GM19455 (cell line): ENCODE results near the gene IQGAP2.
"Not testable (repeated sequence)": the region's sequence is repeated elsewhere in the genome, so short reads cannot be mapped to it uniquely, and the experiment has no call there.

Source experiments
- ATAC-seq: cut with Tn5 transposase; IDR thresholded peaks from one replicate; pipeline ENCODE4 v1.9.1; 2021; ENCODE audit not compliant: unreplicated experiment

IQGAP2 gene

DNA sequence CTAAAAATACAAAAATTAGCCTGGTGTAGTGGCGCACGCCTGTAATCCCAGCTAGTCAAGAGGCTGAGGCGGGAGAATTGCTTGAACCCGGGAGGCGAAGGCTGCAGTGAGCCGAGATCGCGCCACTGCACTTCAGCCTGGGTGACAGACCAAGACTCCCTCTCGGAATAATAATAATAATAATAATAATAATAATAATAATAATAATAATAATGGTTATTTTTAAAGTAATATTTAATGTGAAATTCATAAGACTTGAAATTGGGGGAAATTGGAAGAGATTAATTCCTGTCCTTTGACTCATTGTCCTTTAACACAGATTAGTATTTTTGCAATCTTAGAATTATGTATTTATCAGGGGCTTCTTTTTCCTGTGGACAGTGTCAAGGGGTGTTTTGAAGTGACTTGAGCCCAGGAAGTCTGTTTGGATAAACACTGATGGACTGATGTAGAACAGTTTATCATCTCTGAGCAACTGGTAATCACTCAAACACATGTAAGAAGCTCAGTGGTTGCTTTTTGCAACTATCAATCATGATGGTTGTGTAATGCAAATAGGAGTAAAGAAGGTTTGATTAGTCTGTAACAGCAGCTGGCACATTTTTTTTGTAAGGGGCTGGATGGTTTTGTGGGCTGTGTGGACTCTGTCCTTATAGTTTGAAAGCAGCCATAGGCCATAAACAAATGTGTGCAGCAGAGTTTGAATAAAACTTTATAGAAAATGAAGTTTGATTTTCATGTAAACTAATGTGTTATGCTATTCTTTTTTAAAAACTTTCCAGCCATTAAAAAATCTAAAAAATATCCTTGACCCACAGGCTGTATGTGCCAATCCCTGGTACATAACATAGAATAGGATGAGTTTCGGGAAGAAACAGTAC is 126.6 kb downstream of the IQGAP2 start:
- ATAC-seq = no peak

GRCh38 chr5:76532052-76532451 is 129.0 kb downstream of the IQGAP2 start:
- no peak for ATAC-seq

GRCh38 chr5:76532973-76533372 is 129.9 kb downstream of the IQGAP2 start:
- ATAC-seq = no peak

GRCh38 chr5:76535577-76535976 is 132.5 kb downstream of the IQGAP2 start:
- no peak for ATAC-seq

- no peak for ATAC-seq
Measured at GRCh38 chr5:76537073-76537543, 134.0 kb downstream of the IQGAP2 start.

GRCh38 chr5:76542241-76542640 is 139.2 kb downstream of the IQGAP2 start:
- ATAC-seq = no peak

- no peak for ATAC-seq
Measured at GRCh38 chr5:76542887-76543690, 140.0 kb downstream of the IQGAP2 start.

DNA sequence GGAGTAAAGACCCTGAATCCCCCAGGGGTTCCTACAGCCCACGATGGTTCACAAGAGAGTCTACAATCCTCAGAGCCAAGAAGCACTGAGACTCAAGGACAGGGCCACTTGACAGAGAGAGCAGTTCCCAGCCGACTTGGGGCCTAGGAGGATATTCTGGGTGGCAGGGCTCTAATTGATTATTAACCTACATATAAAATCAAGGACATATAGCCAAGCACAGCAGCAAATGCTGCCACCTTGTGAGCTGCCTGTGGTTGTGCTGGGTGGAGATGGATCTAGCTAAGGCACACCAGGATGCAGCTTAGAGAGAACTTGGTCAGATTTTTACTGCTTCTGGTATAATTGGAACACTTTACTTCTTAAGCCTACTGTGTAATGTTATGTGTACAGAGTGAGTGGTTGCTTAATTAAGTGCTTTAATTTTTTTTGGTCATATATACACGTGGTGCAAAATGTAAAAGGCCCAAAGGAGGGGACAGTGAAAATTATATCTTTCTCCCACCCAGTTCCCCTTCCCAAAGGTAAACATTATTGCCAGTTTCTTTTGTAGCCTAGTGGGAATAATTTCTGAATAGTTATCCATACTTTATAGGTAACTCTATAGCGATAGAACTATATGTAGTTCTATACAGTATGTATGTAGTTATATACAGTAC is 141.3 kb downstream of the IQGAP2 start:
- ATAC-seq = no peak

DNA sequence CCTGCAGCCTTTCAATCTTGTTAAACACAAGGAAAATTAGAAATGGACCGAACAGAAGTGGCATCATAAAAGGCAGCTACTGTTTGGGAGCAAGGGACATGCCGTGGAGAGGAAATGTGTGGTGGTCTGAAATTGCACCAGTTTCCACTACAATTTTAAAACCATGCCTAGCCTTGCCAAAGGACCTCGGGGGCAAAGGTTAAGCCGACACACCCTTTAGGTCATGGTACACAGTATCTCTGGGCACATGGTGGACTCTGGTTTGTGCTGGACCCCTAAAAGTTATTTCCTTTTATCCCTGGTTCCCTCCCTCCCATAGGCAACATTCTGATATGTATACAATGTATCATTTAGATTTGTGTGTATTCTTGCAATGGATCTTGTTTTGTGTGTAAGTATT is 142.1 kb downstream of the IQGAP2 start:
- no peak for ATAC-seq

GRCh38 chr5:76546497-76547102 is 143.5 kb downstream of the IQGAP2 start:
- no peak for ATAC-seq

DNA sequence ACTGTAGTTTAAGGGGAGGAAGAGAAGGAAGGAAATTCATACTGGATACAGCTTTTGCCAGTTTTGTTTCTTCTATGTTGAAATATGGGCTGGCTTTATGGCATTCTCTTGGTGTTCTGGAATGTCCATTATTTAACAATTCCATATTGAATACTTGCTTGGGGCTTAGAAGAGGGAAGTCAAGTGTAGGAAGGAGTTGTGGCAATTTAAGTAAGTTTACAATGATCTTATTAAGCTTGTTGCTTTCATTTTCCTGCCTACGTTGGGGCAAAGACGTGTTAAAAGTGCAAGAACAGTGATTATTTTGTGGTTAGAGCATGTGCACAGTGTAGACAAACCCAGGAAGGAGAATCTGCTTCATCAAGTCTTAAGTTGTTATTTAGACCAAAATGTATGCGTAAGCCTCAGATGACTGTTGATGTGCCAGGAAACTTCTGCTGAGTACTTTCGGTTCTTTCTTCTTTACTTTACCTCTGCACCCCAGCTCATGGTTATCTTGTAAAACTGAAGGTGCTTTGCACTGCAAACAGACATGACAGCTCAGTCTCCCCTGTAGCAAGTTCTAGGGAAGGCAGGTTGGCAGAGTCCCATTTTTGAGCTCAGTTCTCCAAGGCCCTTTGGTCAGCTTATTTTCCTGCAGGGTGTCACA is 144.3 kb downstream of the IQGAP2 start:
- peak; percentile 63 for ATAC-seq

- no peak for ATAC-seq
Measured at GRCh38 chr5:76547891-76548524, 144.9 kb downstream of the IQGAP2 start.

- no peak for ATAC-seq
Measured at GRCh38 chr5:76548525-76549229, 145.6 kb downstream of the IQGAP2 start.

- not testable (repeated sequence) for ATAC-seq
Measured at GRCh38 chr5:76550881-76551280, 147.8 kb downstream of the IQGAP2 start.

GRCh38 chr5:76552546-76552945 is 149.5 kb downstream of the IQGAP2 start:
- ATAC-seq = no peak

DNA sequence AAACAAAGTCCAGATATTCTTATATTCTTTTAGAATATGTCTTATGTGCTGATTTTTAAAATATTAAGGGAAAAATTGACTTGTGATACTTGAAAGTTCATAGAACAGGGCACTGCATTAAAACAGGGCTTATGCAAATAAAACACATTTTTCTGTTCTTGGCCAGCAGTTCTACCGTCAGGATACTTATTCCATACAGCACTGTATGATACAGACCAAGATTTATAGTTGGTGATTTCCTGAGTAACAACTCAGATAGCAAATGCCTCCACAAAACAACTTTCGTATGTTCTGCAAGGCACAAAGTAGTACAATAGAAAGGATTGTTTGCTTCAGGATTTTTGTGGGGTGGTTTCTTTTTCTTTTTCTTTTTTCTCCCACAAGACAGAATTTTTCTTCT is 150.2 kb downstream of the IQGAP2 start:
- no peak for ATAC-seq

- no peak for ATAC-seq
Measured at GRCh38 chr5:76555114-76555513, 152.0 kb downstream of the IQGAP2 start.

DNA sequence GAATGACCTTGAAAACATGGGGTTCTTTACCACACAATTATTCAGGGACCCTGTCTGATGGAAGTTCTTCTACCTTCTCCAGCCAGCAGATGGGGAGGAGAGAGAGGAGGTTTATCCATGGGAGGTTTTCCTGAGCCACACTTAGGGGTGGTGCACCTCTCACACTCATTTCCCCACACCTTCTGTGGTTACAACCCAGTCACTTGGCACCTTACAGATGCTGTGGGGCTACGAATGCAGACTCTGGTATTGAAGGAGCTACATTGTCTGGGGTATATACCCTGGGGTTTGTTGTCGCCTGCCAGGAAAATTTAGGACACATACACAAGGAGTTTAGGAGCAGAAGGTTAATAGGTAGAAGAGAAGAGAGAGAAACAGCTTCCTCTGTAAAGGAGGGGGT is 152.6 kb downstream of the IQGAP2 start:
- ATAC-seq = no peak

- ATAC-seq = peak; percentile 82
Measured at GRCh38 chr5:76556511-76557221, 153.6 kb downstream of the IQGAP2 start.
